Middle frontal gyrus (tissue), 1 donor: ENCODE measurements around the gene SLA2.
"Not testable (repeated sequence)": the region's sequence is repeated elsewhere in the genome, so short reads cannot be mapped to it uniquely, and the experiment has no call there.

Experiments used
- DNase-seq: peaks from one replicate; pipeline ENCODE4 v3.0.0-alpha.2; 2015; ENCODE audit warnings: low spot score; ENCODE audit errors: extremely low spot score

SLA2 gene

GRCh38 chr20:36645998-36646397, at the start of gene SLA2:
TSS of gene SLA2 (minus strand) at chr20:36646196. CDS start at chr20:36641335, 4,861 bp downstream.
- no peak for DNase-seq

GRCh38 chr20:36695467-36695866, 49.5 kb upstream of the SLA2 start:
- DNase-seq = not testable (repeated sequence)

- no peak for DNase-seq
Observed at GRCh38 chr20:36688630-36689029, 42.6 kb upstream of the SLA2 start.

GRCh38 chr20:36687850-36688249, 41.9 kb upstream of the SLA2 start:
- DNase-seq = no peak

- no peak for DNase-seq
Observed at GRCh38 chr20:36686944-36687343, 40.9 kb upstream of the SLA2 start.

GRCh38 chr20:36686504-36686903, 40.5 kb upstream of the SLA2 start:
- no peak for DNase-seq

GRCh38 chr20:36684747-36685146, 38.8 kb upstream of the SLA2 start:
- no peak for DNase-seq

- DNase-seq = no peak
Observed at GRCh38 chr20:36682311-36682710, 36.3 kb upstream of the SLA2 start.

GRCh38 chr20:36677422-36677771, 31.4 kb upstream of the SLA2 start:
- no peak for DNase-seq

- no peak for DNase-seq
Observed at GRCh38 chr20:36676701-36677421, 30.9 kb upstream of the SLA2 start.

GRCh38 chr20:36675545-36675944, 29.5 kb upstream of the SLA2 start:
- DNase-seq = not testable (repeated sequence)

- no peak for DNase-seq
Observed at GRCh38 chr20:36672991-36673390, 27.0 kb upstream of the SLA2 start.

- no peak for DNase-seq
Observed at GRCh38 chr20:36670665-36671357, 24.8 kb upstream of the SLA2 start.

GRCh38 chr20:36666181-36666740, 20.3 kb upstream of the SLA2 start:
- no peak for DNase-seq

- DNase-seq = no peak
Observed at GRCh38 chr20:36663031-36663430, 17.0 kb upstream of the SLA2 start.

- no peak for DNase-seq
Observed at GRCh38 chr20:36658300-36658699, 12.3 kb upstream of the SLA2 start.

- no peak for DNase-seq
Observed at GRCh38 chr20:36656733-36657132, 10.7 kb upstream of the SLA2 start.

GRCh38 chr20:36655004-36655403, 9.0 kb upstream of the SLA2 start:
- DNase-seq = no peak

GRCh38 chr20:36654506-36654905, 8.5 kb upstream of the SLA2 start:
- DNase-seq = no peak

GRCh38 chr20:36653456-36653855, 7.5 kb upstream of the SLA2 start:
- no peak for DNase-seq

- no peak for DNase-seq
Observed at GRCh38 chr20:36647196-36648121, 1.5 kb upstream of the SLA2 start.

- DNase-seq = no peak
Observed at GRCh38 chr20:36646678-36647077, 682 bp upstream of the SLA2 start.
